NCI-H526 treated with DMSO at 0.1 percent for 48 hours (cell line): ENCODE measurements around the gene CAMSAP1.
"Not testable (repeated sequence)": the region's sequence is repeated elsewhere in the genome, so short reads cannot be mapped to it uniquely, and the experiment has no call there.

Source experiments
- DNase-seq: peaks from one replicate; lab custom pipeline; 2025; lab: John Stamatoyannopoulos, UW

The CAMSAP1 gene

GRCh38 chr9:135920256-135920930 is 13.0 kb upstream of the CAMSAP1 start:
- DNase-seq: no peak

GRCh38 chr9:135919318-135919890 is 12.1 kb upstream of the CAMSAP1 start:
- no peak for DNase-seq

DNA sequence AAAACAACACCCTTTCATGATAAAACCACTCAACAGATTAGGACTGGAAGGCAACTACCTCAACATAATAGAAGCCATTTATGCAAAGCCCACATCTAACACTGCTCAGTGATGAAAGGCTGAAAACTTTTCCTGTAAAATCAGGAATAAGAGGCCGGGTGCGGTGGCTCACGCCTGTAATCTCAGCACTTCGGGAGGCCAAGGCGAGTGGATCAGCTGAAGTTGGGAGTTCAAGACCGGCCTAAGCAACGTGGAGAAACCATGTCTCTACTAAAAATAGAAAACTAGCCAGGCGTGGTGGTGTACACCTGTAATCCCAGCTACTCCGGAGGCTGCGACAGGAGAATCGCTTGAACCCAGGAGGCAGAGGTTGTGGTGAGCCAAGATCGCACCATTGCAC is 8.9 kb upstream of the CAMSAP1 start:
- DNase-seq: not testable (repeated sequence)

- no peak for DNase-seq
Observed at GRCh38 chr9:135914921-135915320, 7.6 kb upstream of the CAMSAP1 start.

DNA sequence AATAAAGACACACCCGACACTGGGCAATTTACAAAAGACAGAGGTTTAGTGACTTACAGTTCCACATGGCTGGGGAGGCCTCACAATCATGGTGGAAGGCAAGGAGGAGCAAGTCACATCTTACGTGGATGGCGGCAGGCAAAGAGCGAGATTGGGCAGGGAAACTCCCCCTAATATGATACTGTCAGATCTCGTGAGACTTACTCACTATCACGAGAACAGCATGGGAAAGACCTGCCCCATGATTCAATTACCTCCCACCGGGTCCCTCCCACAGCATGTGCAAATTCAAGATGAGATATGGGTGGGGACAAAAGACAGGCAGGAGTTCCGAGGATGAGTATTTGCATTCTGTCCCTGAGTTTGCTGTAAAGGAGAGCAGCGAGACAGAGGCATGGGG is 3.9 kb upstream of the CAMSAP1 start:
- DNase-seq: not testable (repeated sequence)

- DNase-seq: no peak
Observed at GRCh38 chr9:135910757-135911156, 3.4 kb upstream of the CAMSAP1 start.

- no peak for DNase-seq
Observed at GRCh38 chr9:135910216-135910615, 2.9 kb upstream of the CAMSAP1 start.

GRCh38 chr9:135909371-135909770 is 2.0 kb upstream of the CAMSAP1 start:
- no peak for DNase-seq

DNA sequence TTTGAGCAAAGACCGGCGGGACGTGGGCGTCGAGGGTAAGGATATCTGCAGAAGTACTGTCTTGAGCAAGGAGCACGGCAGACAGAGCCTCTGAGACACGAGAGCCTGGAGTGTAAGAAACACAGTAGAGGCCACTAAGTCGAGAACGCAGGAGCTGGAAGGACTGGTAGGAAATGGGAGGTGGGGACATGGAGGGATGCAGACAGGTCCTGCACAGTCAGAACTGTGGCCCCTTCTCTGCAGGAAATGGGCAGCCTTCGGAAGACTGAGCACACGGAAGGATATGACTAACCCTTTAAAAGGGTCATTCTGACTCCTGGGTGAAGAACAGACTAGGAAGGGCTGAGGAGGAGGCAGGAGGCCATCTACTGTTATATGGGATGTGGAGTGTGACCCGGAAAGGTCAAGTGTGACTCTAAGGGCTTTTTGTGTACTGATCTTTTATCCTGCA is 1.4 kb upstream of the CAMSAP1 start:
- DNase-seq: no peak

DNA sequence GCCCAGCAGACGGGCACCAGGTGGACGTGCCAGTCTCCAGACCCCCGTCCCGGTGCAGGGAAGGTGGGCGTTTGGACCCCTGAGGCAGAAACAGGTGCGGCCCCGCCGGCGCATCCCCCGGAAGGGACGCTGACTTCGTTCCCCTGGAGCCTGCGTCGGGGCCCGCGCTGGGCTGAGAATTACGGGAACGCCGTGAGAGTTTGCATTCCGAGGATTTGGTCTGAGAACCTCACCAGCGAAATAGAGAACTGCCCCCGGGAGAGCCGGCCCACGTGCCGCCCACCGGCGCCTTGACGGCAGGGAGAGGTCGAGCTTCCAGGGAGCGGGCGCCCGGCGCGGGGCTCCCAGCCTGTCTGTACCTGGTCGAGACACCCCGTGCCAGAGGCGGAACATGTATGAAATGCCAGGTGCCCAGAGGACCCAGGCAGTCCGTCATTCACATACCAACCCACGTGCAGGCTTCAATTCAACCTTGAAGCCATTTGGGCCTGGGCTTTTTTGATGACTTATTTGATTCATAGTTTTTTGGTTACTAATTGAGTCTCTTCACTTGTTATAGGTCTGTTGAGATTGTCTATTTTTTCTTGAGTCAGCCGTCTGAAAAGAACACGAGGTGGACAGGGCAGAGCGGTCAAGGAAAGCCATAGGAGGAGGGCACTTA is 877 bp upstream of the CAMSAP1 start:
- no peak for DNase-seq

DNA sequence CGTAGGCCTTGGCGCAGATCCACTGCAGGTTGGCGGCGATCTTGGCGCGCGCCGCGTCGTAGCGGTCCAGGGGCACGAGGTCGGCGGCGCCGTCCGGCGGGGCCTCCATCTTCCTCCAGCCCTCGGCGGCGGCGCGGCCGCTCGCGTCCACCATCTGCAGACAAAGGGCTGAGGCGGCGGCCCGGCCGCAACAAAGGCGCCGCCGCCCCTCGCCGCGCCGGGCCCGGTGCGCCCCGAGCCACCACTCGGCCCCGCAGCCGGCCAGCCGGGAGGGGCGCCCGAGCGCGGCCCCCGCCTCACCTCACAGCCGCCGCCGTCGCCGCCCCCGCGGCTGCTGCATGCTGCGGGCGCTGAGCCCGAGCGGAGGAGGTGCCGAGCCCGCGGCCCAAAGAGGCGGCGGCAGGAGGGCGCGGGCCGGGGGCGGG is 328 bp downstream of the CAMSAP1 start:
- DNase-seq: no peak

GRCh38 chr9:135906291-135907005 is 898 bp downstream of the CAMSAP1 start:
- DNase-seq: no peak

- no peak for DNase-seq
Observed at GRCh38 chr9:135905380-135906258, 1.7 kb downstream of the CAMSAP1 start.

DNA sequence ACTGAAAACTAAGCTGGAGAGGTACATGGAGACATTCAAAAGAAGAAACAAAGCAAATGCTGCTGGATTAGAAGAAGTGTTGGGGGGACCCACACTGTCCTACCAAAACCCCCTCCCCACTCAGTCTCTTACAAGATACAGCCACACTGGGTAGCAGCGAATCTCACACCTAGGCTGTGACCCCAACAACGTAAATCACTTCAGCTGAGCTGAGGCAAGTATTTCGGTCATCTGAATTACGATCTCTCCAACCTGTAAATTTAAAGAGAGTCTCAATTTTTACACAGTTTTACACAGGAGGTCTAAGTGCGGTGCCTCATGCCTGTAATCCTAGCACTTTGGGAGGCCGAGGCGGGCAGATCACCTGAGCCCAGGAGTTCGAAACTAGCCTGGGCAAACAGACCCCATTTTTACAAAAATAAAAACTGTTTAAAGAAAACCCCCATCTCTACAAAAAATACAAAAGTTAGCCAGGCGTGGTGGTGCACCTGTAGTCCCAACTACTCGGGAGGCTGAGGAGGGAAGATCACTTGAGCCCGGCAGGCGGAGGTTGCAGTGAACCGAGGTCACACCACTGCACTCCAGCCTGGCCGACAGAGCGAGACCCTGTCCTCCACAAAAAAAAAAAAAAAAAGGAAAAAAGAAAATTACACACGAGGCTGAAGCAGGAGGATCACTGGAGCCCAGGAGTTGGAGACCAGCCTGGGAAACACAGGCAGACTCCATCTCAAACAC is 3.4 kb downstream of the CAMSAP1 start:
- DNase-seq: no peak

- no peak for DNase-seq
Observed at GRCh38 chr9:135903358-135903656, 4.0 kb downstream of the CAMSAP1 start.

- no peak for DNase-seq
Observed at GRCh38 chr9:135902655-135903357, 4.5 kb downstream of the CAMSAP1 start.

DNA sequence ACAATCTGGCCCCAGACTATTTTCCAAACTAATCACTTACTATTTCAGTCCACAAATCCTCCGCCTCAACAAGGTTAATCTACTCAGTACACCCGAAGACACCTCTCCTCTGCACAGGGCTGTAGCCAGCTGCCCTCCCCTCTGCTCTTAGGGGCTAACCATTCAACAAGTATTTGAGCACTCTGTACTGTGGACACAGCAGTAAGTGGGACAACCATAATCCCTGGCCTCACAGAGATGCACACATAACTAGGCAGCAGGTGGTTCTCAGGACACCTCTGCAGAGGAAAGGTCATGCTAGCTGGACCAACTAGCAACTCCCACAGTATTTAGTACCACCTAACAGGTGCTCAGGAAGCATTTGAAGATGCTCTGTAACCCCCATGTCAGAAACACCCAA is 5.5 kb downstream of the CAMSAP1 start:
- no peak for DNase-seq

GRCh38 chr9:135901031-135901758 is 6.2 kb downstream of the CAMSAP1 start:
- no peak for DNase-seq

DNA sequence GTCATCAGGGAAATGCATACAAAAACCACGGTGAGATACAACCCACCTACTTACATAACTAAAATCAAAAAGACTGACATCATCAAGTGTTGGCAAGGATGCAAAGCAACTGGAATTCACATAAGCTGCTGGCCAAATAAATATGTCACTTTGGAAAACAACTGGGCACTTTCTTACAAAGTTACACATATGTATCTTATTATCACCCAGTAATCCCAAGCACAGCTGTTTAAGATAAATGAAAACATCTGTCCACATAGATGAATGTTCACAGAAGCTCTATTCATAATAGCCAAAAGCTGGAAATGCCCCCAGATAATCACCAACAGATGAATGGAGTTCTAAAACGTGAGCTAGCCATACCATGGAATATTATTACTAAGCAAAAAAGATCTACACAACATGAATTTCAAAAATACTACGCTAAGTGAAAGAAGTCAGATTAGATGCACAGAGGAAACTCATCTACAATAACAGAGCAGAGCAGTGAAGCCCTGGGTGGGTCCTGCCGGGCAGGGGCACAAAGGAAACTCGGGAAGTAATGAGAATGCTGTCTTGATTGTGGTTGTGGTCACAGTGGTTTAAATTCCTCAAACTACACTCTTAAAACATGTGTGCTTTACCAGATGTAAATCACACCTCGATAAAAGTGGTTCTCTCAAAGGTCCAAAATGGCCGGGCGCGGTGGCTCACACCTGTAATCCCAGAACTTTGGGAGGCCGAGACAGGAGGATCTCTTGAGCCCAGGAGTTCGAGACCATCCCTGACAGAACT is 8.5 kb downstream of the CAMSAP1 start:
- no peak for DNase-seq
